ENCODE measurements around the gene PLEK2.
"Not testable (repeated sequence)": the region's sequence is repeated elsewhere in the genome, so short reads cannot be mapped to it uniquely, and the experiment has no call there.

Gene PLEK2

GRCh38 chr14:67428501-67429031 lies 16.6 kb upstream of the PLEK2 start:
- DNase-seq: no peak

GRCh38 chr14:67426983-67427606 lies 15.1 kb upstream of the PLEK2 start:
- DNase-seq: peak; percentile 51

GRCh38 chr14:67426161-67426560 lies 14.2 kb upstream of the PLEK2 start:
- DNase-seq: no peak

GRCh38 chr14:67425608-67426007 lies 13.6 kb upstream of the PLEK2 start:
- no peak for DNase-seq

GRCh38 chr14:67424539-67424938 lies 12.6 kb upstream of the PLEK2 start:
- DNase-seq: no peak

DNA sequence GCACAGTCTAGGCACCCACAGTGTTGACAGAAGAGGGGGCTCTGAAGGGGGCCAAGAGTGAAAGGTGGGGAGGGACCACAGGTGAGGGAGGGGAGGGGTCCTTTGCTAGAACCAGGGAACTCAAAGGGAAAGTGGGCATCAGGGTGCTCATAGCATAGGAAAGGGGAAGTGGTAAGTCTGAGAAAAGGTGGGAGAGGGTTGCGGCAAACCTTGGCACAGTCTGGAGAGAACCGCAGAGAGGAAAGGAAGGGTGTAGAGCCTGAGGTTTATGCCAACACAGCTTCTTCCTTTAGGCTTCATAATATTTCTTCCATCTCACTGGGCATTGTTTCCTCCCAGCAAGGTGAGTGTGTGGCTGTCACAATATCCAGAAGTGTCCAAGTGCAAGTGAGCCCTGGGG lies 11.5 kb upstream of the PLEK2 start:
- DNase-seq: no peak

DNA sequence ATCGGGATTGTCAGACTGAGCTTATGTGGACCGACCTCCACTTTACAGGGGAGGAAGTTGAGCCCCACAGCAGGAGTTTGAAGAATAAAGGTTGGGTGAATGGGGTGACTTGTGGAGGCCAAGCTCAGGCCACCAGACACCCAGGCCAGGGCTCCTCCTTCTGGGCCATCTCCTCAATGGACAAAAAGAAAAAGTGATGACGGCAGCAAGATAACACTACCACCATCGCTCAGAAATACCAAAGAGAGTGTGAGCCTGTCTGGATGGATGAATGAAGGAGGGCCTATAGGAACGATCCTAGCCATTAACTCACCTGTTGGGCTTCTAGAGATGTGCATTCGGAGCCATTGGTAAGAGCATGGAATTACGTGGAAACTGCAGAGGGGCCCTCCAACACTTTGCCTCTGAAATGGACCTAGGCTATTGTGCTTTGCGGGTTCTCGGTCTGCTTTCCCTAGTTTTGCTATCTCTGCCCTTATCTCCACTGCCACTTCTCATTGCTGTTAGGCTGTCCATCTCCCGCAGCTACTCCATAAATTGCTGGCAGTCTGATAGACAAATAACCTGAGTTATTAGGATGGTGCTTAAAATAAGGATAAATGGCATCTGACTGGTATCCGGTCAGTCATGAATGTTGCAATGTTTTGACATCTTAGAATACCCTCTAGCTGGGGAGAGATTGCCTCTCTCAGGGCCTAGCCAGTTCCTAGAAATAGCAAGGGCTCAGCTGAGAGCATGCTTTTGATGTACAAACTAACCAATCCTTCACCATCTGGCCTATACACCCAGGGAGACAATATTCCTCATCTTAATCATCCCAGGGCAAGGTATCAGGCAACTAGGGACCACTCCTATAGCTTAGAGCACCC lies 9.6 kb upstream of the PLEK2 start:
- DNase-seq: no peak

DNA sequence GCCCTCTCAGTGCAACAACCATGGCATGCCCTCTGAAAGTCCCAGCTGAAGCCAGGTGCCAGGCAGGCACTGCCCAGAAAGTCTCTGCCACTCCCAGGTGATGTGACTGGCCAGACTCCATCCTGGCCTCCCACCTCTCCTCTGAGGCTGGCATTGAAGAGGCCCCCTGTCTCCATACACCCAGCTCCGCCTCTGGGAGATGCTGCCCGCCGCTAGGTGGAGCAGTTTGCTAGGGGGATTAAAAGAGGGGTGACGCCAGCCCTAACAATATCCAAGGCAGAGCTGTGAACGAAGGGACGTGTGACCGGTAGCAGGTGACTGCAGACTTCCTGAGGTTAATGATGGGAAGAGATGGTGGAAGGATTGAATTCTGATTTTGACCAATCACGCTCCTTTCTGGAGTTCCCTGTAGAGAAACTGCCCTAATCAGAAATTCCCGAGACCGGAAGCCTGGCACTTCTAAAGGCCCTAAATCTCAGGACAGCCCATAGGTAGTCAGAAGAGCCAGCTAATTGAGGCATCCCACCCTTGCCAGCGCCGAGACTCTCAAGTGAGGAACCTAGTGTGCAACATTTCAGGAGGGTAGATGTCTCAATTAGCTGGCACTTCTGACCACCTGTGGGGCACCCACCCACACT lies 8.3 kb upstream of the PLEK2 start:
- DNase-seq: no peak

GRCh38 chr14:67418401-67419191 lies 6.6 kb upstream of the PLEK2 start:
- DNase-seq: no peak

GRCh38 chr14:67417633-67418032 lies 5.7 kb upstream of the PLEK2 start:
- no peak for DNase-seq

GRCh38 chr14:67416810-67417209 lies 4.8 kb upstream of the PLEK2 start:
- no peak for DNase-seq

GRCh38 chr14:67416085-67416484 lies 4.1 kb upstream of the PLEK2 start:
- DNase-seq: no peak

DNA sequence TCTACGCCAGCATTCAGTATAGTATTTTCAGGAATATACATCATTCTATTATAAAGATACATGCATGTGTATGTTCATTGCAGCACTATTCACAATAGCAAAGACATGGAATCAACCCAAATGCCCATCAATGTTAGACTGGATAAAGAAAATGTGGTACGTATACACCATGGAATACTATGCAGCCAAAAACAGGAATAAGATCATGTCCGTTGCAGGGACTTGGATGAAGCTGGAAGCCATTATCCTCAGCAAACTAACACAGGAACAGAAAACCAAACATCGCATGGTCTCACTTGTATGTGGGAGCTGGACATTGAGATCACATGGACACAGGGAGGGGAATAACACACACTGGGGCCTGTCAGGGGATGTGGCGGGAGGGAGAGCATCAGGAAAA lies 3.6 kb upstream of the PLEK2 start:
- DNase-seq: not testable (repeated sequence)

- no peak for DNase-seq
Observed at GRCh38 chr14:67413806-67414769, 2.1 kb upstream of the PLEK2 start.

DNA sequence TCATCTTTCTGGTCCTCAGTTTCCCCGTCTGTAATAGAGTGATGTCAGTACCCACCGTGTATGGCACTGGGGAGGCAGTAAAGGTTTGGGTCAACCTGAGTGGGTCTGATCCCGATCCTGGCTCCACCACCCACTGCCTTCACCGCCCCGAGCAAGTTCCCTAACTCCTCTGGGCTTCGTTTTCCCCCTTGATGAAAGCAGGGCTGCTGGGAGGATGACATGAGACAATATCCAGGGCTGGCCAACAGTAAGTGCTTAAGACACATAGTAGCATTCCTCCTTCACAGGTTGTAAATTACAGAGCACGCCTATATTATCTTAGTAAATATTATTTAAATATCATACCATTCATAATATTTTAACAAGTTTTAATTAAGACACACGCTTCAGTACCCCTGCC lies 595 bp downstream of the PLEK2 start:
- no peak for DNase-seq

- no peak for DNase-seq
Observed at GRCh38 chr14:67410313-67410712, 1.7 kb downstream of the PLEK2 start.

DNA sequence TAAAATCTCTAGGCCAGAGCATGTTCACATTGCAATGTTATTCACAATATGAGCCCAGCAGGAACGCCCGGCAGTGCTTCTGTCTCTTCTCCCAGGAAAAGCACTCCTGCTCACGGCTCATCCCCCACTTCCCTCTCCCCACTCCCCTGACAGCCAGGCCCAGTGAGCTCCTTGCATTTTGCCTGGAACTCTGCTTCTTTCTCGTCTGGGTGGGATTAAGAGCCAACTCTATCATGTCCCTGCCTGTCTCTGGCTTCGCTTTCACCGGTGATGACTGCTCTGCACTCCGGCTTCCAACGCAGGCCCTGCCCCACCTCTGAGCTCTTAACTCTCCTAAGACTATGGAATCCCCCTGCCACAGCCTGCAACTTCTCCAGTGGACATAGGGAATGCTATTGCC lies 2.5 kb downstream of the PLEK2 start:
- DNase-seq: no peak

- DNase-seq: not testable (repeated sequence)
Observed at GRCh38 chr14:67408122-67408801, 3.7 kb downstream of the PLEK2 start.

DNA sequence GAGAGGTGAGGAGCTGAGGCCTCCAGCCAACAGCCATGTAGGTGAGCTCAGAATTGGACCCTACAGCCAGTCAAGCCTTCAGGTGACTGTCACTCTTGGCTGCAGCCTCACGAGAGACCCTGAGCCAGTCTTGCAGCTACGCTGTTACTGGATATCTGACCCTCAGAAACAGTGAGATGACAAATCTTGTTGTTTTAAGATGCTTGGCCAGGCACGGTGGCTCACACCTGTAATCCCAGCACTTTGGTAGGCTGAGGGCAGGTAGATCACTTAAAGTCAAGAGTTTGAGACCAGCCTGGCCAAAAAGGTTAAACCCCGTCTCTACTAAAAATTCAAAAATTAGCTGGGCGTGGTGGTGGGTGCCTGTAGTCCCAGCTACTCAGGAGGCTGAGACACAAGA lies 6.2 kb downstream of the PLEK2 start:
- DNase-seq: no peak

DNA sequence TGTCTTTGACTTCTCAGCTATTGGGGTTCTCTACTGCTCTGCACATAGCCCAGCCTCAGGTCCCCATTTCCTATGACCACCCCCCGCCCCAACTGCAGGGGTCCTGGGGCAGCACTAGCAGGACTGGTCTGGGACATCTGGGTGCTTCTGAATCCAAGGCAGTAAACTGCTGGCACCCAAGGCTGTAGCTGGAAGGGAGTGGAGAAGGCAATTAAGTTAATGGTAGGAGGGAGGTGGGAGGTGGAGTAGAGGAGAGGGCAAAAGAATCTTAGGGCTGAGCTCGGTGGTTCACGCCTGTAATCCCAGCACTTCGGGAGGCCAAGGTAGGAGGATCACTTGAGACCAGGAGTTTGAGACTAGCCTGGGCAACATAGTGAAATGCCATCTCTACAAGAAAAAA lies 11.5 kb downstream of the PLEK2 start:
- DNase-seq: no peak

GRCh38 chr14:67397536-67397935 lies 14.4 kb downstream of the PLEK2 start:
- DNase-seq: no peak

Measured in SHP77 treated with DMSO at 0.1 percent for 48 hours (cell line).